Epithelial cell of proximal tubule (primary cell): ENCODE results near the gene KIF26B. TPM values are rescaled to one million over a fixed set of nuclear protein-coding genes. Genes with fewer than 3 reads are reported as not detected.

Source experiments
- DNase-seq: peaks from one replicate; pipeline ENCODE4 v3.0.0-alpha.2; 2011; ENCODE audit warnings: low read depth
- H3K4me3 ChIP-seq: 2 replicates; pipeline ENCODE4 v1.5.1; 2011; ENCODE audit warnings: low read depth, mild to moderate bottlenecking, low read length
- CTCF ChIP-seq: conservative IDR thresholded peaks from 2 replicates; pipeline ENCODE4 v1.5.1; 2012; ENCODE audit warnings: low read depth, mild to moderate bottlenecking, low read length
- total RNA-seq: library from RNA; depleted of rRNA; stranded (reverse); fragments of >200 nt; gene quantifications from 2 replicates; pipeline ENCODE4 v1.2.3, GENCODE V29; 2015

The KIF26B gene
- total RNA-seq, 1 donor from 2014 or later, result 2.8 TPM

- no peak overlapping the region for H3K4me3 ChIP-seq
- no peak for TF ChIP-seq CTCF
These were observed 57.5 kb downstream of the KIF26B start for GRCh38 chr1:245212221-245212710.

GRCh38 chr1:245213066-245213831, 58.5 kb downstream of the KIF26B start:
- DNase-seq, result no peak
- no peak for TF ChIP-seq CTCF
- no peak overlapping the region for H3K4me3 ChIP-seq

More at GRCh38 chr1:245212221-245212710, 57.5 kb downstream of the KIF26B start:
- no peak for DNase-seq

- no peak for DNase-seq
- no peak for TF ChIP-seq CTCF
- no peak overlapping the region for H3K4me3 ChIP-seq
These were observed 60.3 kb downstream of the KIF26B start for GRCh38 chr1:245215071-245215470.

DNA sequence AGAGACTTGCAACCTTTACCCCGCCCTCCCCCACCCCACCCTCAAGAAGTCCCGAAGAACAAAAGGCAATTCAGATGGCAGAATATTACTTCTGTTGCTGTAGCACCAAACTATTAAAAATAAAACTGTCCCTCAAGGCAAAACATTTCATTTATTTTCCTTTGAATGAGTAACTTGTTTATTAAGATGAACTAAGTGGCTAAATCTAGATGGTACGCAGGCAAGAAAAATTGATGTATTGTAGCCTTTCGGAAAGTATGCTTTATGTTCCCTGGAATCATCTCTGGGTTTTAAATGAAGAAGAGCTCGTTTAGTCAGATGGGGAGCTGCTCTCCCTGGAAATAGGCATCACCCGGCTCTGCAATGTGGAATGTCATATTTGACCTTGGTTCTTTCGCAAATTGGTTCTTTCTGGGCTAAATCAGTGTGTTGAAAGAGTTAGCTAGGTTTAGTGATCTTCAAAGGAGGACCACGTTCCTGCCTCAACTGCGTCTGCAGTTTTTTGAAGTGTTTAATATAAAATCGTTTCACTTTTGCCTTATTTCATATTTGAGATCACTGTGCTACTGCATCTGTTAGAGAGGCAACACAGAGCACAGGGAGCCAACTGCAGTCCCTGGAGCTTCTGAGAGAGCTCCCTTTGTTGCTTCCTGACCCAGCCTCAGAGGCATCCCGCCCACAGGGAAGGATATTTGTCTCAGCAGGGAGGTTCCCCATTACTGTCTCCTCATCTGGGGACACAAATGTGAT, 61.8 kb downstream of the KIF26B start:
- DNase-seq, result no peak
- H3K4me3 ChIP-seq, result no peak overlapping the region
- TF ChIP-seq CTCF, result no peak

GRCh38 chr1:245217853-245218608, 63.2 kb downstream of the KIF26B start:
- TF ChIP-seq CTCF, result no peak
- no peak for DNase-seq
- no peak overlapping the region for H3K4me3 ChIP-seq

DNA sequence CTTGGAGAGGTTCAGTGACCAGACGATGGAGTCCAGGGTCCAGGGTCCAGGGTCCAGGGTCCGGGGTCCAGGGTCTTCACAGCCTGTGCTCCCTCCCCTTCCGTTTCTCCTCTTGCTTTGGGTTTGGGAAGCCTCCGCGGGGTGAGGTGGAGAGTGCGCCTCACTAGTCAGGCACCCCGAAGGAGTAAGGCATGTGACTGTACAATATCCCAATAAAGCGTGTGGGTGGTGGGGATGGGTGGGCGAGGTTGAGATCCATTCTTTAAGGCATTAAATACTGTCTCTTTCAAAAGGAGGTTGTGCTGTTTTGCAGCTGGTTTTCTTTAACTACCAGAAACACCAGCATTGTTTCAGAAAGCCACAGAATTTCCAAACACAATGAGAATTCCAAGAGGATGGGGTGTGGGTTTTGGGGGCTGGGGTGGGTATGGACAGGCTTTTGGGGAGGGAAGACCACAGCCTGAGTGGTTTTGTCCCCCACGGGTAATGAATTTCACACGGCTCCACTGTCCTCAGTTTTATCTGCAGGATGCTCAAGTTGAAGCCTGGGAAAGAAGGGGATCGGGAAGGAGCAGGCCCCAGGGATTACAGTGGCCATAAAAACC, 65.7 kb downstream of the KIF26B start:
- DNase-seq, result no peak
- TF ChIP-seq CTCF, result no peak
- H3K4me3 ChIP-seq, result no peak overlapping the region
